ENCODE measurements around the gene DOCK2.

DNA sequence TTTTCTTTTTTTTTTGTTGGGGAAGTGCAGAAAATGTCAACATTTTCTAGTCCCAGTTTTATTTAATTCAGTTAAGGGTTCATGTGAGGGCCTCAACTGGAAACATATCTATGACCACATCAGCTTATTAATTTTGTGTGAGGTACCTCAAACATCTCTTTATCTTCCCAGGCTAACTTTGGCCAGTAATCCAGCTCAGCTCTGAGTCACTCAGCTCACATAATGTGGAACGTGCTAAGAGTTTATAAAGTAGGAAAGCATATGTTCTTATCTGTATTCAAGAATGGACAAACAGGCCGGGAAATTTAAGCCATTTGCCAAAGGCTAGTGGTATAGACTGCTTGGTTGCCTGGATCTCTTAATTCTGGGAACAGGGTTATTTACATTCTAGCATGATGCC lies 224.9 kb downstream of the DOCK2 start:
- TF ChIP-seq, protein P1, sequence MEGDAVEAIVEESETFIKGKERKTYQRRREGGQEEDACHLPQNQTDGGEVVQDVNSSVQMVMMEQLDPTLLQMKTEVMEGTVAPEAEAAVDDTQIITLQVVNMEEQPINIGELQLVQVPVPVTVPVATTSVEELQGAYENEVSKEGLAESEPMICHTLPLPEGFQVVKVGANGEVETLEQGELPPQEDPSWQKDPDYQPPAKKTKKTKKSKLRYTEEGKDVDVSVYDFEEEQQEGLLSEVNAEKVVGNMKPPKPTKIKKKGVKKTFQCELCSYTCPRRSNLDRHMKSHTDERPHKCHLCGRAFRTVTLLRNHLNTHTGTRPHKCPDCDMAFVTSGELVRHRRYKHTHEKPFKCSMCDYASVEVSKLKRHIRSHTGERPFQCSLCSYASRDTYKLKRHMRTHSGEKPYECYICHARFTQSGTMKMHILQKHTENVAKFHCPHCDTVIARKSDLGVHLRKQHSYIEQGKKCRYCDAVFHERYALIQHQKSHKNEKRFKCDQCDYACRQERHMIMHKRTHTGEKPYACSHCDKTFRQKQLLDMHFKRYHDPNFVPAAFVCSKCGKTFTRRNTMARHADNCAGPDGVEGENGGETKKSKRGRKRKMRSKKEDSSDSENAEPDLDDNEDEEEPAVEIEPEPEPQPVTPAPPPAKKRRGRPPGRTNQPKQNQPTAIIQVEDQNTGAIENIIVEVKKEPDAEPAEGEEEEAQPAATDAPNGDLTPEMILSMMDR (IDR thresholded peaks at IDR 0.05; ENCODE audit: low read depth, low read length, poor library complexity, severe bottlenecking), result no peak
- no peak for TF ChIP-seq EZH2phosphoT487 (IDR thresholded peaks at IDR 0.05; ENCODE audit: borderline replicate concordance, low read length)

Measured in DOHH2 (cell line).